Lower lobe of right lung (tissue), 2 donors: ENCODE measurements around the gene CAPN10. TPM values are rescaled to one million over a fixed set of nuclear protein-coding genes. Genes with fewer than 3 reads are reported as not detected.

Experiments used
- ATAC-seq, 2 donors: fragments of 200-7000 bp; cut with Tn5 transposase; one replicate each; pipeline ENCODE4 v1.9.1; 2020 to 2022; ENCODE audit warnings: mild to moderate bottlenecking in 2 of 2, moderate library complexity in 2 of 2
- DNase-seq: peaks from one replicate; pipeline ENCODE4 v3.0.0-alpha.2; 2020
- H3K27ac ChIP-seq: fragments of 200-600 bp; one replicate; pipeline ENCODE4 v1.8.0; 2022
- H3K27me3 ChIP-seq: fragments of 200-600 bp; one replicate; pipeline ENCODE4 v1.8.0; 2022; ENCODE audit warnings: low read depth
- H3K36me3 ChIP-seq: fragments of 200-600 bp; one replicate; pipeline ENCODE4 v1.8.0; 2022; ENCODE audit warnings: mild to moderate bottlenecking
- H3K4me1 ChIP-seq: fragments of 200-600 bp; one replicate; pipeline ENCODE4 v1.8.0; 2022
- H3K4me3 ChIP-seq: fragments of 200-600 bp; one replicate; pipeline ENCODE4 v1.8.0; 2022; ENCODE audit warnings: mild to moderate bottlenecking
- H3K9me3 ChIP-seq: fragments of 200-600 bp; one replicate; pipeline ENCODE4 v1.8.0; 2022
- intact Hi-C: fragments of 100-400 bp; cut with DNase I; formaldehyde crosslinking; loops from one replicate; pipeline ENCODE4 v1.11.0; 2022
- total RNA-seq: library from RNA; stranded (reverse); fragmentation: NEBNext Ultra II Directional; extraction: Animal tissue kit (Norgen Biotek cat#: 25700); gene quantifications from one replicate; pipeline ENCODE4 v1.2.1, GENCODE V29; 2021
- TF ChIP-seq, protein P1 (sequence below): fragments of 200-600 bp; IDR thresholded peaks from one replicate; pipeline ENCODE4 v1.8.0; 2022; ENCODE audit warnings: antibody characterized with exemption, mild to moderate bottlenecking
- donor health status: DM: no; HTN: yes; CAD: no; lungs with severe emphysema.

CAPN10 gene
- total RNA-seq, 1 donor from 2014 or later: 37.2 TPM

DNA sequence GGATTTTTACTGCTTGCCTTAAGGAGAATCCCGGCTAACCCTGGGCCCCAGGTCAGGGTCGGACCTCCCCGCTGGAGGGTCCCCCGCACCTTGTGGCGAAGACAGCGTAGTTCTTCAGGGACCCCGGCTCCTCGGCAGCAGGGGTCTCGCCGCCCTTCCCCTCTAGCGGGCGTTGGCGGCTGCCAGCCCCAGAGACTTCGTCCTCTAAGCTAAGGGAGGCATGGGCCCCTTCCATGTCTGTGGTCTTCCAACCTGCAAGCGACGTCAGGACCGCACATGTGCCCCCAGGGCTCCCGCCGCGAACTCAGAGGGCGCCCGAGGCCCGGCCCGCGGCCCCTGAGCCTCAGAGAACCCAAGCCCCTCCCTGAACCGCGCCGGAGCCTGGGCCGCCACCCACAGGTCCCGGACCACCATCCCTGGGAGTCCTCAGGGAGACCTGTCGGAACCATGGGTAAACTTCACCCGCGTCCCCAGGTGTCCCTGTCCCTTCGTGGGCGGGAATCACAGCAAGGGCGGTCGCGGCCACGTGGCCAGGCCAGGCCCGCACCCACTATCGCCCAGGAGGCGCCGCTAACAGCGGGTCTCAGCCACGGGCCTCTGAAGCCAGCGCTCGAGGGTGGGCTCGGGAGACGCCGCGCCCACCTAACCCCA, 29.3 kb upstream of the CAPN10 start:
- intact Hi-C loops: no loop called here
- no peak for ATAC-seq
- peaks cover 45% of the 10 kb centered on the region for H3K4me1 ChIP-seq
- no peak overlapping the region for H3K27ac ChIP-seq
- H3K9me3 ChIP-seq: no peaks in the 10 kb centered on the region
- H3K27me3 ChIP-seq: no peaks in the 10 kb centered on the region
- DNase-seq: peak; percentile 48
- TF ChIP-seq, protein P1, sequence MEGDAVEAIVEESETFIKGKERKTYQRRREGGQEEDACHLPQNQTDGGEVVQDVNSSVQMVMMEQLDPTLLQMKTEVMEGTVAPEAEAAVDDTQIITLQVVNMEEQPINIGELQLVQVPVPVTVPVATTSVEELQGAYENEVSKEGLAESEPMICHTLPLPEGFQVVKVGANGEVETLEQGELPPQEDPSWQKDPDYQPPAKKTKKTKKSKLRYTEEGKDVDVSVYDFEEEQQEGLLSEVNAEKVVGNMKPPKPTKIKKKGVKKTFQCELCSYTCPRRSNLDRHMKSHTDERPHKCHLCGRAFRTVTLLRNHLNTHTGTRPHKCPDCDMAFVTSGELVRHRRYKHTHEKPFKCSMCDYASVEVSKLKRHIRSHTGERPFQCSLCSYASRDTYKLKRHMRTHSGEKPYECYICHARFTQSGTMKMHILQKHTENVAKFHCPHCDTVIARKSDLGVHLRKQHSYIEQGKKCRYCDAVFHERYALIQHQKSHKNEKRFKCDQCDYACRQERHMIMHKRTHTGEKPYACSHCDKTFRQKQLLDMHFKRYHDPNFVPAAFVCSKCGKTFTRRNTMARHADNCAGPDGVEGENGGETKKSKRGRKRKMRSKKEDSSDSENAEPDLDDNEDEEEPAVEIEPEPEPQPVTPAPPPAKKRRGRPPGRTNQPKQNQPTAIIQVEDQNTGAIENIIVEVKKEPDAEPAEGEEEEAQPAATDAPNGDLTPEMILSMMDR: no peak
- H3K4me3 ChIP-seq: peak overlapping the region; percentile 52
- H3K36me3 ChIP-seq: peaks cover 17% of the 10 kb centered on the region

DNA sequence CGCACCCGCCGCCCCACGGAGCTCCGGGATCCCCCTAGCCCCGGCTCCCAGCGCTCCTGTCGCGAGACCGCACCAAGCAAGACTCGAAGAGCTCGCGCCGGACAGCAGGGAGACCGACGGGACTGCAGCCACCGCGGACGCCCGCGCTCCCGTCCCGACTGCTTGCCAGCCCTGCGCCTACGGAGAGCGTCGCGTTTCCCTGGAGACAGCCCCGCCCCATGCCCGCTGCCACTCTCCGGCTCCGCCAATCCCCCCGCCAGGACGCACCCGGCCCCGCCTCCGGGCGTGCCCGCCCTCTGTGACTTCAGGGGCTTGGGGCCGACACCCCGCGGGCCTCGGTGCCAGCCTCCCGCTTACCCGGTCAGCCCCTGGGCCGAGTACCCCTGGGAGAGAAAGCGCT, 28.7 kb upstream of the CAPN10 start, which contains the start of gene ANKMY1:
TSS of gene ANKMY1 (minus strand) at position 181 of the 400 bp plus-strand sequence. CDS start 653 bp downstream, outside the sequence.
- peaks cover 51% of the 10 kb centered on the region for H3K4me1 ChIP-seq
- TF ChIP-seq, protein P1: no peak
- peak; percentile 85 for DNase-seq

DNA sequence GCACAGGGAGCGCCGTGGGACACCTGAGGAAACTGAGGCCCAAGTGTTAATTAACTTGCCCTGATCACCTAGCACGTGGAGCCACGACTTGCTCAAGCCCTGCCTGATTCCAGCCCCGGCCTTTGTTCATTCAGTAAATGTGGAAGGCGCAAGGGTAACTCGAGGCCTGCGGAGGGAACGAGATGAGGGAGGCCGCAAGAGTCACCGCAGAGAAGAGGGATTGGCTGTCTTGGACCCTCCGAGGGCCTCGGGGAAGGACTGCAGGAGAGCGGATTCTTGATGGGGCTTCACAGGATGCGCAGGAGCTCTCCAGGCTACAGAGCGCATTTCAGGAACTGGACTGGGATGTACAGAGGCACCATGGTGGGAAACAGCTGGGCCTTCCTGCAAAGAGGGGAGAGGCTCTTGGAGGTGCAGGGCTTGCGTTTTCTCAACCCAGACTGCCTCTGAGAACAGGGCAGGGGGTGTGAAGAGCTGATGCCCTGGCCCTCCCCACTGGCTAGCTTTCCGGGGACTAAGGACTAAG, 28.2 kb upstream of the CAPN10 start:
- Histone ChIP-seq H3K27ac (no peak overlapping the region), H3K9me3 (no peaks in the 10 kb centered on the region), H3K4me1 (peaks cover 54% of the 10 kb centered on the region), H3K27me3 (no peaks in the 10 kb centered on the region), H3K4me3 (peak overlapping the region; percentile 52), H3K36me3 (peaks cover 15% of the 10 kb centered on the region)
- DNase-seq: no peak
- intact Hi-C loops: no loop called here
- TF ChIP-seq, protein P1: no peak
- ATAC-seq: no peak

More for the DNA sequence above, 28.7 kb upstream of the CAPN10 start, which contains the start of gene ANKMY1:
- no peaks in the 10 kb centered on the region for H3K27me3 ChIP-seq
- intact Hi-C loops: no loop called here
- no peaks in the 10 kb centered on the region for H3K9me3 ChIP-seq
- no peak within 1 kb of the TSS for H3K27ac ChIP-seq
- H3K4me3 ChIP-seq: peak within 1 kb of the TSS; percentile 52
- peaks cover 16% of the 10 kb centered on the region for H3K36me3 ChIP-seq
- ATAC-seq: peak; percentile 38 to 42

DNA sequence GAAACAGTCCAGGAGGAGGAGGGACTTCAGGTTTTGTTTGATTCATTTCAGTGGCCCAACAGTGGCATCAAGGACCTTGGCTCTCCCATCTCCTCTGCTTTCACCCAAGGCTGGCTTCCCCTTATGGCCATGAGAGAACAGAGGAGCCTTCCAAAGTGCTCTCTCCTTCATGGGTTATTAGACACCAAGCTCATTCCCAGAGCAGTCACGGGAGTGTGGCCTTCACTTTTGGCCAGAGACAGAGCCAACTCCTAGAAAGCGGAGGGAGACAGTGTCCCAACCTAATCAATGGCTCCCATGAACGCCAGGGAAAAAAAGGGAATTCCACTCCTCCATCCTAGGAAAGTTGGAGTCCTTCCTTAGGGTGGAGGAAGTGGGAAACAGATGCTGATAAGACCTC, 27.2 kb upstream of the CAPN10 start:
- H3K4me3 ChIP-seq: peak overlapping the region; percentile 93
- peak overlapping the region; percentile 100 for H3K27ac ChIP-seq
- H3K4me1 ChIP-seq: peaks cover 64% of the 10 kb centered on the region
- H3K27me3 ChIP-seq: no peaks in the 10 kb centered on the region
- no peaks in the 10 kb centered on the region for H3K9me3 ChIP-seq
- ATAC-seq: no peak
- intact Hi-C loops: no loop called here
- no peak for DNase-seq
- H3K36me3 ChIP-seq: peaks cover 9% of the 10 kb centered on the region
- TF ChIP-seq, protein P1: no peak

DNA sequence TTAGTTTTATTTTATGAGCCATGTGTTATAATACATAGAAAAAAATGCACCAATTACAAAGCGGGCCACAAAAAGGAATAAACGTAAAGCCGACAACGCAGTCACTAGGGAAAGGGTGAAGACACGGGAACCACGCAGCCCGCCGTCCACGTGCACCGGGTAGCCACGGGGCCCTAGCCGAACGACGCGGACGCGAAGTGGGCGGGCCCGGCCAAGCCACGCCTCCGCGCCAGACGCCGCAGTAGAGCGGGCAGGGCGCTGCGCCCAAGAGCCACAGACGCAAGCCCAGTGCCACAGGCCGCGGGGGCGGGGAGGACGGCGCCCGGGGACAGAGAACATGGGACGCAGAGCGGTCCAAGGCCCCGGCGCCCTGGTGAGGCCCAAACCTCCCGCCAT, 26.5 kb upstream of the CAPN10 start, which contains the start of gene DUSP28:
TSS of gene DUSP28 (plus strand) at position 274 of the 396 bp plus-strand sequence. CDS start 328 bp downstream, outside the sequence.
- H3K27me3 ChIP-seq: no peaks in the 10 kb centered on the region
- TF ChIP-seq, protein P1: no peak
- peak; percentile 97 for DNase-seq
- peak within 1 kb of the TSS; percentile 100 for H3K27ac ChIP-seq
- H3K4me3 ChIP-seq: peak within 1 kb of the TSS; percentile 93
- ATAC-seq: peak; percentile 90 to 92
- H3K9me3 ChIP-seq: no peaks in the 10 kb centered on the region
- peaks cover 9% of the 10 kb centered on the region for H3K36me3 ChIP-seq
- peaks cover 72% of the 10 kb centered on the region for H3K4me1 ChIP-seq
- intact Hi-C loops: no loop called here
